ENCODE data around the gene LRP1B.

LRP1B gene

GRCh38 chr2:140205093-140205492, 1925.7 kb downstream of the LRP1B start:
- H3K27ac ChIP-seq (ENCODE audit: low read depth, low read length) = no peak overlapping the region
- WGBS = 89% methylated on average over 2 of the region's 2 CpGs
- H3K4me3 ChIP-seq (ENCODE audit: low read length) = no peak overlapping the region
- H3K36me3 ChIP-seq (ENCODE audit: insufficient read depth, low read length) = no peaks in the 10 kb centered on the region
- H3K9me3 ChIP-seq (ENCODE audit: insufficient read depth, low read depth, low read length) = no peaks in the 10 kb centered on the region
- H3K4me1 ChIP-seq (ENCODE audit: insufficient read depth, low read length) = no peaks in the 10 kb centered on the region
- H3K9ac ChIP-seq (ENCODE audit: low read depth, low read length) = no peak overlapping the region
- H3K27me3 ChIP-seq (ENCODE audit: insufficient read depth, low read length) = no peaks in the 10 kb centered on the region

- Histone ChIP-seq H3K27ac (ENCODE audit: low read depth, low read length) (no peak overlapping the region), H3K4me3 (ENCODE audit: low read length) (no peak overlapping the region), H3K36me3 (ENCODE audit: insufficient read depth, low read length) (no peaks in the 10 kb centered on the region), H3K9ac (ENCODE audit: low read depth, low read length) (no peak overlapping the region), H3K27me3 (ENCODE audit: insufficient read depth, low read length) (no peaks in the 10 kb centered on the region), H3K4me1 (ENCODE audit: insufficient read depth, low read length) (no peaks in the 10 kb centered on the region), H3K9me3 (ENCODE audit: insufficient read depth, low read depth, low read length) (no peaks in the 10 kb centered on the region)
- 96% methylated on average over 6 of the region's 6 CpGs for WGBS
Observed at GRCh38 chr2:140203347-140203746, 1927.5 kb downstream of the LRP1B start.

GRCh38 chr2:140201572-140201971, 1929.2 kb downstream of the LRP1B start:
- whole genome bisulfite sequencing = 99% methylated on average over 2 of the region's 2 CpGs
- no peaks in the 10 kb centered on the region for H3K4me1 ChIP-seq (ENCODE audit: insufficient read depth, low read length)
- no peaks in the 10 kb centered on the region for H3K36me3 ChIP-seq (ENCODE audit: insufficient read depth, low read length)
- no peak overlapping the region for H3K4me3 ChIP-seq (ENCODE audit: low read length)
- no peaks in the 10 kb centered on the region for H3K9me3 ChIP-seq (ENCODE audit: insufficient read depth, low read depth, low read length)
- H3K9ac ChIP-seq (ENCODE audit: low read depth, low read length) = no peak overlapping the region
- no peaks in the 10 kb centered on the region for H3K27me3 ChIP-seq (ENCODE audit: insufficient read depth, low read length)
- H3K27ac ChIP-seq (ENCODE audit: low read depth, low read length) = no peak overlapping the region

GRCh38 chr2:140200764-140201163, 1930.1 kb downstream of the LRP1B start:
- H3K4me1 ChIP-seq (ENCODE audit: insufficient read depth, low read length) = no peaks in the 10 kb centered on the region
- no peaks in the 10 kb centered on the region for H3K36me3 ChIP-seq (ENCODE audit: insufficient read depth, low read length)
- H3K9ac ChIP-seq (ENCODE audit: low read depth, low read length) = no peak overlapping the region
- H3K4me3 ChIP-seq (ENCODE audit: low read length) = no peak overlapping the region
- H3K27ac ChIP-seq (ENCODE audit: low read depth, low read length) = no peak overlapping the region
- 73% methylated on average over 2 of the region's 2 CpGs for WGBS
- H3K9me3 ChIP-seq (ENCODE audit: insufficient read depth, low read depth, low read length) = no peaks in the 10 kb centered on the region
- no peaks in the 10 kb centered on the region for H3K27me3 ChIP-seq (ENCODE audit: insufficient read depth, low read length)

- WGBS = no CpG with 5 or more reads among the region's 1 CpG
- no peaks in the 10 kb centered on the region for H3K36me3 ChIP-seq (ENCODE audit: insufficient read depth, low read length)
- no peak overlapping the region for H3K4me3 ChIP-seq (ENCODE audit: low read length)
- no peak overlapping the region for H3K9ac ChIP-seq (ENCODE audit: low read depth, low read length)
- H3K27ac ChIP-seq (ENCODE audit: low read depth, low read length) = no peak overlapping the region
- no peaks in the 10 kb centered on the region for H3K27me3 ChIP-seq (ENCODE audit: insufficient read depth, low read length)
- no peaks in the 10 kb centered on the region for H3K4me1 ChIP-seq (ENCODE audit: insufficient read depth, low read length)
- H3K9me3 ChIP-seq (ENCODE audit: insufficient read depth, low read depth, low read length) = no peaks in the 10 kb centered on the region
Observed at GRCh38 chr2:140200307-140200706, 1930.5 kb downstream of the LRP1B start.

- H3K27me3 ChIP-seq (ENCODE audit: insufficient read depth, low read length) = no peaks in the 10 kb centered on the region
- H3K36me3 ChIP-seq (ENCODE audit: insufficient read depth, low read length) = no peaks in the 10 kb centered on the region
- no peak overlapping the region for H3K27ac ChIP-seq (ENCODE audit: low read depth, low read length)
- H3K9me3 ChIP-seq (ENCODE audit: insufficient read depth, low read depth, low read length) = no peaks in the 10 kb centered on the region
- H3K4me1 ChIP-seq (ENCODE audit: insufficient read depth, low read length) = no peaks in the 10 kb centered on the region
- H3K9ac ChIP-seq (ENCODE audit: low read depth, low read length) = no peak overlapping the region
- WGBS = 100% methylated on average over 1 of the region's 1 CpG
- no peak overlapping the region for H3K4me3 ChIP-seq (ENCODE audit: low read length)
Observed at GRCh38 chr2:140199312-140199711, 1931.5 kb downstream of the LRP1B start.

GRCh38 chr2:140187086-140187485, 1943.7 kb downstream of the LRP1B start:
- WGBS = 100% methylated on average over 2 of the region's 4 CpGs
- Histone ChIP-seq H3K9ac (ENCODE audit: low read depth, low read length) (no peak overlapping the region), H3K27me3 (ENCODE audit: insufficient read depth, low read length) (no peaks in the 10 kb centered on the region), H3K9me3 (ENCODE audit: insufficient read depth, low read depth, low read length) (no peaks in the 10 kb centered on the region), H3K36me3 (ENCODE audit: insufficient read depth, low read length) (no peaks in the 10 kb centered on the region), H3K27ac (ENCODE audit: low read depth, low read length) (no peak overlapping the region), H3K4me3 (ENCODE audit: low read length) (no peak overlapping the region), H3K4me1 (ENCODE audit: insufficient read depth, low read length) (0 out of 2 replicates have a peak, but pooled peaks cover 4% of the 10 kb centered on the region)

GRCh38 chr2:140186313-140186712, 1944.5 kb downstream of the LRP1B start:
- Histone ChIP-seq H3K9me3 (ENCODE audit: insufficient read depth, low read depth, low read length) (no peaks in the 10 kb centered on the region), H3K27ac (ENCODE audit: low read depth, low read length) (no peak overlapping the region), H3K36me3 (ENCODE audit: insufficient read depth, low read length) (no peaks in the 10 kb centered on the region), H3K27me3 (ENCODE audit: insufficient read depth, low read length) (no peaks in the 10 kb centered on the region), H3K4me1 (ENCODE audit: insufficient read depth, low read length) (0 out of 2 replicates have a peak, but pooled peaks cover 4% of the 10 kb centered on the region), H3K4me3 (ENCODE audit: low read length) (no peak overlapping the region), H3K9ac (ENCODE audit: low read depth, low read length) (no peak overlapping the region; the same call in 1 of the 2 replicates)
- WGBS = 94% methylated on average over 4 of the region's 4 CpGs

GRCh38 chr2:140185076-140185475, 1945.7 kb downstream of the LRP1B start:
- no peak overlapping the region for H3K4me3 ChIP-seq (ENCODE audit: low read length)
- no peak overlapping the region for H3K9ac ChIP-seq (ENCODE audit: low read depth, low read length)
- H3K36me3 ChIP-seq (ENCODE audit: insufficient read depth, low read length) = no peaks in the 10 kb centered on the region
- no peaks in the 10 kb centered on the region for H3K27me3 ChIP-seq (ENCODE audit: insufficient read depth, low read length)
- 0 out of 2 replicates have a peak, but pooled peaks cover 4% of the 10 kb centered on the region for H3K4me1 ChIP-seq (ENCODE audit: insufficient read depth, low read length)
- H3K9me3 ChIP-seq (ENCODE audit: insufficient read depth, low read depth, low read length) = no peaks in the 10 kb centered on the region
- H3K27ac ChIP-seq (ENCODE audit: low read depth, low read length) = no peak overlapping the region

GRCh38 chr2:140183056-140183765, 1947.6 kb downstream of the LRP1B start:
- H3K27ac ChIP-seq (ENCODE audit: low read depth, low read length) = no peak overlapping the region
- no peak overlapping the region for H3K4me3 ChIP-seq (ENCODE audit: low read length)
- no peak overlapping the region for H3K9ac ChIP-seq (ENCODE audit: low read depth, low read length)
- H3K36me3 ChIP-seq (ENCODE audit: insufficient read depth, low read length) = no peaks in the 10 kb centered on the region
- WGBS = 93% methylated on average over 6 of the region's 6 CpGs
- H3K27me3 ChIP-seq (ENCODE audit: insufficient read depth, low read length) = no peaks in the 10 kb centered on the region
- 0 out of 2 replicates have a peak, but pooled peaks cover 4% of the 10 kb centered on the region for H3K4me1 ChIP-seq (ENCODE audit: insufficient read depth, low read length)
- no peaks in the 10 kb centered on the region for H3K9me3 ChIP-seq (ENCODE audit: insufficient read depth, low read depth, low read length)

Measured in HUES64 (cell line).